Fibroblast of peridontal ligament (primary cell): ENCODE results near the gene EFS.
A peak's percentile ranks its signal among the peaks of the same experiment; 100 is the strongest.

Source experiments
- DNase-seq: peaks from one replicate; pipeline ENCODE4 v3.0.0-alpha.2; 2010; ENCODE audit errors: extremely low read depth

EFS gene

GRCh38 chr14:23378612-23379220, 13.7 kb upstream of the EFS start:
- DNase-seq: no peak

GRCh38 chr14:23377573-23378563, 12.9 kb upstream of the EFS start:
- DNase-seq: no peak

GRCh38 chr14:23377198-23377550, 12.2 kb upstream of the EFS start:
- no peak for DNase-seq

GRCh38 chr14:23376482-23377197, 11.7 kb upstream of the EFS start, which contains the start of gene CMTM5:
Gene CMTM5, plus strand, starts transcription at chr14:23377046. Its CDS starts 206 bp downstream, at chr14:23377252.
- DNase-seq: no peak

GRCh38 chr14:23375527-23376251, 10.7 kb upstream of the EFS start:
- no peak for DNase-seq

GRCh38 chr14:23373041-23373440, 8.1 kb upstream of the EFS start:
- no peak for DNase-seq

GRCh38 chr14:23372509-23372908, 7.5 kb upstream of the EFS start, which contains the start of gene IL25:
Gene IL25, plus strand, starts transcription at chr14:23372809.
- no peak for DNase-seq

- no peak for DNase-seq
These were observed 6.9 kb upstream of the EFS start for GRCh38 chr14:23371865-23372264.

GRCh38 chr14:23370221-23370620, 5.2 kb upstream of the EFS start:
- DNase-seq: no peak

- peak; percentile 34 for DNase-seq
These were observed 1.5 kb upstream of the EFS start for GRCh38 chr14:23366426-23366921.

- DNase-seq: peak; percentile 43
These were observed 907 bp upstream of the EFS start for GRCh38 chr14:23365732-23366425.

GRCh38 chr14:23364164-23365035, 572 bp downstream of the EFS start:
- peak; percentile 40 for DNase-seq

GRCh38 chr14:23362200-23362599, 2.8 kb downstream of the EFS start:
- peak; percentile 44 for DNase-seq

GRCh38 chr14:23361763-23362162, 3.2 kb downstream of the EFS start:
- DNase-seq: no peak

- DNase-seq: peak; percentile 63
These were observed 3.7 kb downstream of the EFS start for GRCh38 chr14:23361320-23361719.

GRCh38 chr14:23360496-23360895, 4.5 kb downstream of the EFS start:
- DNase-seq: no peak

- DNase-seq: no peak
These were observed 5.1 kb downstream of the EFS start for GRCh38 chr14:23359722-23360447.

GRCh38 chr14:23359167-23359626, 5.8 kb downstream of the EFS start:
- no peak for DNase-seq

GRCh38 chr14:23358553-23359166, 6.3 kb downstream of the EFS start:
- no peak for DNase-seq
